Measurements from ENCODE around the gene TBC1D1.
A peak's percentile ranks its signal among the peaks of the same experiment; 100 is the strongest.

Gene TBC1D1

GRCh38 chr4:37890801-37891259 is at the start of gene TBC1D1:
TBC1D1 (plus strand) TSS chr4:37891084; CDS start chr4:37902096, 11,012 bp downstream.
- peak within 1 kb of the TSS; percentile 74 to 87 (median 82) for H3K9ac ChIP-seq
- H3K4me2 ChIP-seq, result peak within 1 kb of the TSS; percentile 84 to 98 (median 90)
- peak within 1 kb of the TSS; percentile 73 to 89 (median 84) for H3K4me3 ChIP-seq
- peaks cover 0 to 18% (median 0%) of the 10 kb centered on the region in 11 experiments; a peak in 9 of 22 replicates for H3K27me3 ChIP-seq
- H3K36me3 ChIP-seq, result peaks cover 0 to 12% (median 7%) of the 10 kb centered on the region in 11 experiments; a peak in 9 of 22 replicates
- H3K4me1 ChIP-seq, result peaks cover 26 to 39% (median 36%) of the 10 kb centered on the region in 10 experiments
- H4K20me1 ChIP-seq, result 0 out of 22 replicates have a peak, but pooled peaks cover 0 to 6% (median 0%) of the 10 kb centered on the region in 11 experiments
- no peaks in the 10 kb centered on the region for H3K9me3 ChIP-seq (replicated peaks in 1 of 11)
- H3K27ac ChIP-seq, result peak within 1 kb of the TSS; percentile 27 to 90 (median 84); a peak in 21 of 22 replicates
- no peak for TF ChIP-seq Cebpa-rat (IDR thresholded peaks at IDR 0.05)

GRCh38 chr4:37844204-37844603 is 46.7 kb upstream of the TBC1D1 start:
- Histone ChIP-seq H3K4me1 (peaks cover 0 to 14% (median 0%) of the 10 kb centered on the region in 10 experiments; a peak in 6 of 20 replicates), H3K27me3 (no peaks in the 10 kb centered on the region), H4K20me1 (no peaks in the 10 kb centered on the region; a peak in 1 of 22 replicates), H3K9me3 (replicated peaks in 1 of 11) (0 out of 22 replicates have a peak, but pooled peaks cover 0 to 6% (median 0%) of the 10 kb centered on the region in 11 experiments), H3K4me3 (no peak overlapping the region), H3K36me3 (peaks cover 80 to 98% (median 93%) of the 10 kb centered on the region in 11 experiments), H3K27ac (no peak overlapping the region), H3K4me2 (no peak overlapping the region), H3K9ac (no peak overlapping the region)
- TF ChIP-seq Cebpa-rat (IDR thresholded peaks at IDR 0.05), result no peak

GRCh38 chr4:37845201-37845600 is 45.7 kb upstream of the TBC1D1 start:
- Histone ChIP-seq H4K20me1 (no peaks in the 10 kb centered on the region; a peak in 1 of 22 replicates), H3K27ac (no peak overlapping the region), H3K36me3 (peaks cover 82 to 98% (median 93%) of the 10 kb centered on the region in 11 experiments), H3K27me3 (no peaks in the 10 kb centered on the region), H3K9me3 (replicated peaks in 1 of 11) (0 out of 22 replicates have a peak, but pooled peaks cover 0 to 6% (median 0%) of the 10 kb centered on the region in 11 experiments), H3K9ac (no peak overlapping the region), H3K4me2 (no peak overlapping the region), H3K4me3 (no peak overlapping the region), H3K4me1 (peaks cover 0 to 13% (median 0%) of the 10 kb centered on the region in 10 experiments; a peak in 4 of 20 replicates)
- no peak for TF ChIP-seq Cebpa-rat (IDR thresholded peaks at IDR 0.05)

- H3K4me2 ChIP-seq, result peak overlapping the region in 1 of 11 experiments; percentile 40; a peak in 3 of 22 replicates
- H3K4me3 ChIP-seq, result no peak overlapping the region
- H3K36me3 ChIP-seq, result peaks cover 68 to 100% (median 94%) of the 10 kb centered on the region in 11 experiments
- H3K9me3 ChIP-seq (replicated peaks in 1 of 11), result 0 out of 22 replicates have a peak, but pooled peaks cover 0 to 6% (median 0%) of the 10 kb centered on the region in 11 experiments
- H3K27ac ChIP-seq, result no peak overlapping the region
- no peak for TF ChIP-seq Cebpa-rat (IDR thresholded peaks at IDR 0.05)
- no peak overlapping the region for H3K9ac ChIP-seq
- no peaks in the 10 kb centered on the region; a peak in 1 of 22 replicates for H4K20me1 ChIP-seq
- H3K27me3 ChIP-seq, result no peaks in the 10 kb centered on the region
- peaks cover 0 to 18% (median 4%) of the 10 kb centered on the region in 10 experiments; a peak in 12 of 20 replicates for H3K4me1 ChIP-seq
Measured at GRCh38 chr4:37847311-37847884, 43.5 kb upstream of the TBC1D1 start.

GRCh38 chr4:37852376-37852775 is 38.5 kb upstream of the TBC1D1 start:
- no peak overlapping the region for H3K9ac ChIP-seq
- H4K20me1 ChIP-seq, result no peaks in the 10 kb centered on the region
- no peaks in the 10 kb centered on the region for H3K9me3 ChIP-seq (replicated peaks in 1 of 11)
- H3K27ac ChIP-seq, result no peak overlapping the region
- peak overlapping the region in 6 of 11 experiments; percentile 8 to 70 (median 44); a peak in 10 of 22 replicates for H3K4me2 ChIP-seq
- no peak for TF ChIP-seq Cebpa-rat (IDR thresholded peaks at IDR 0.05)
- H3K4me3 ChIP-seq, result no peak overlapping the region
- H3K36me3 ChIP-seq, result peaks cover 33 to 96% (median 79%) of the 10 kb centered on the region in 11 experiments
- no peaks in the 10 kb centered on the region for H3K27me3 ChIP-seq
- peaks cover 0 to 29% (median 13%) of the 10 kb centered on the region in 10 experiments; a peak in 12 of 20 replicates for H3K4me1 ChIP-seq

- 0 out of 22 replicates have a peak, but pooled peaks cover 0 to 4% (median 0%) of the 10 kb centered on the region in 11 experiments for H3K9me3 ChIP-seq (replicated peaks in 1 of 11)
- H3K36me3 ChIP-seq, result peaks cover 33 to 94% (median 73%) of the 10 kb centered on the region in 11 experiments
Measured at GRCh38 chr4:37858112-37858511, 32.8 kb upstream of the TBC1D1 start.

GRCh38 chr4:37858872-37859271 is 32.0 kb upstream of the TBC1D1 start:
- TF ChIP-seq Cebpa-rat (IDR thresholded peaks at IDR 0.05), result no peak
- Histone ChIP-seq H3K4me3 (no peak overlapping the region), H3K36me3 (peaks cover 31 to 93% (median 75%) of the 10 kb centered on the region in 11 experiments), H3K4me1 (peaks cover 6 to 23% (median 15%) of the 10 kb centered on the region in 10 experiments), H3K9ac (no peak overlapping the region), H3K27ac (no peak overlapping the region), H3K27me3 (no peaks in the 10 kb centered on the region), H4K20me1 (no peaks in the 10 kb centered on the region), H3K9me3 (replicated peaks in 1 of 11) (peaks cover 0 to 8% (median 0%) of the 10 kb centered on the region in 11 experiments; a peak in 1 of 22 replicates), H3K4me2 (no peak overlapping the region)

More at GRCh38 chr4:37858112-37858511, 32.8 kb upstream of the TBC1D1 start:
- TF ChIP-seq Cebpa-rat (IDR thresholded peaks at IDR 0.05), result no peak
- no peak overlapping the region for H3K9ac ChIP-seq
- H3K27ac ChIP-seq, result no peak overlapping the region
- no peaks in the 10 kb centered on the region for H3K27me3 ChIP-seq
- H3K4me2 ChIP-seq, result no peak overlapping the region
- peaks cover 0 to 19% (median 9%) of the 10 kb centered on the region in 10 experiments; a peak in 16 of 20 replicates for H3K4me1 ChIP-seq
- H3K4me3 ChIP-seq, result no peak overlapping the region
- no peaks in the 10 kb centered on the region for H4K20me1 ChIP-seq

- H3K4me2 ChIP-seq, result no peak overlapping the region
- peaks cover 0 to 8% (median 0%) of the 10 kb centered on the region in 11 experiments; a peak in 1 of 22 replicates for H3K9me3 ChIP-seq (replicated peaks in 1 of 11)
- no peak overlapping the region for H3K27ac ChIP-seq
- H3K4me1 ChIP-seq, result peaks cover 20 to 33% (median 24%) of the 10 kb centered on the region in 10 experiments
- peaks cover 0 to 4% (median 0%) of the 10 kb centered on the region in 11 experiments; a peak in 2 of 22 replicates for H4K20me1 ChIP-seq
- peaks cover 30 to 83% (median 66%) of the 10 kb centered on the region in 11 experiments for H3K36me3 ChIP-seq
- H3K9ac ChIP-seq, result no peak overlapping the region
- TF ChIP-seq Cebpa-rat (IDR thresholded peaks at IDR 0.05), result no peak
- no peak overlapping the region for H3K4me3 ChIP-seq
- H3K27me3 ChIP-seq, result no peaks in the 10 kb centered on the region
Measured at GRCh38 chr4:37860266-37860665, 30.6 kb upstream of the TBC1D1 start.

GRCh38 chr4:37862961-37863360 is 27.9 kb upstream of the TBC1D1 start:
- Histone ChIP-seq H3K9me3 (replicated peaks in 1 of 11) (peaks cover 0 to 23% (median 8%) of the 10 kb centered on the region in 11 experiments; a peak in 14 of 22 replicates), H3K4me2 (peak overlapping the region in 5 of 11 experiments; percentile 36 to 91 (median 83); a peak in 7 of 22 replicates), H3K36me3 (peaks cover 23 to 73% (median 64%) of the 10 kb centered on the region in 11 experiments; a peak in 21 of 22 replicates), H3K4me3 (no peak overlapping the region), H3K9ac (no peak overlapping the region), H3K4me1 (peaks cover 34 to 46% (median 43%) of the 10 kb centered on the region in 10 experiments), H4K20me1 (peaks cover 0 to 6% (median 0%) of the 10 kb centered on the region in 11 experiments; a peak in 2 of 22 replicates), H3K27me3 (no peaks in the 10 kb centered on the region), H3K27ac (0 out of 22 replicates have a peak overlapping the region, but pooled peaks of 1 of the 11 experiments have one; percentile 26)
- TF ChIP-seq Cebpa-rat (IDR thresholded peaks at IDR 0.05), result no peak
